K562 (cell line): ENCODE data around the gene SHF. TPM values are rescaled to one million over a fixed set of nuclear protein-coding genes. Genes with fewer than 3 reads are reported as not detected.
A peak's percentile ranks its signal among the peaks of the same experiment; 100 is the strongest.

ENCODE experiments used
- ATAC-seq: fragments of 200-7000 bp; cut with Tn5 transposase; 3 replicates; pipeline ENCODE4 v1.9.1; 2020; ENCODE audit warnings: moderate library complexity
- BruUV-seq: library from RNA; stranded (reverse); fragments of 400-500 nt; replicated peaks from 2 replicates; lab custom pipeline; 2021; lab: Mats Ljungman, UMichigan
- CTCF ChIA-PET: fragments of 300-600 bp; formaldehyde crosslinking; extraction: SDS; loops from one replicate; lab custom pipeline; 2021; ENCODE audit warnings: low intra/inter-chr PET ratio; lab: Yijun Ruan, JAX
- POLR2A ChIA-PET: fragments of 300-600, 350-650 bp; sonication (Branson Sonifier 250); formaldehyde crosslinking; extraction: SDS; loops from one replicate; lab custom pipeline; 2021; ENCODE audit warnings: antibody characterized with exemption, inconsistent platforms; lab: Yijun Ruan, JAX
- DNase-seq, 4 experiments: peaks; one replicate each; pipeline versions ENCODE4 v3.0.0 to v3.0.0-alpha.2; 2011 to 2018; ENCODE audit warnings: low spot score in 3 of 4, mixed read lengths in 3 of 4; ENCODE audit errors: extremely low read depth in 1 of 4
- FAIRE-seq: peaks from 2 replicates; lab custom pipeline; 2011; peaks lifted over from hg19 to GRCh38; lab: Jason Lieb, UNC
- H2AFZ ChIP-seq: 2 replicates; pipeline ENCODE4 v1.6.0; 2011; ENCODE audit warnings: low read depth, low read length, control low read depth, inconsistent platforms
- H3K27ac ChIP-seq: fragments of 200-600 bp; 3 replicates; pipeline ENCODE4 v1.8.0; 2011; ENCODE audit warnings: low read depth, mild to moderate bottlenecking, control low read depth, inconsistent platforms, low read length, moderate library complexity, mixed read lengths; ENCODE audit errors: extremely low read depth
- H3K27me3 ChIP-seq, 2 experiments: fragments of 300-600 bp in 1 of 2; 2 replicates in 1 of 2; 3 replicates in 1 of 2; pipeline versions ENCODE4 v1.6.0 to v1.8.0; 2011; ENCODE audit warnings: inconsistent platforms in 2 of 2, low read length in 2 of 2, mild to moderate bottlenecking in 1 of 2, mixed read lengths in 1 of 2, moderate library complexity in 1 of 2; ENCODE audit not compliant: control insufficient read depth in 2 of 2, insufficient read depth in 2 of 2
- H3K36me3 ChIP-seq: fragments of 300-600 bp; 3 replicates; pipeline ENCODE4 v1.8.0; 2011; ENCODE audit warnings: mild to moderate bottlenecking, low read length, inconsistent platforms; ENCODE audit not compliant: control insufficient read depth, insufficient read depth
- H3K4me1 ChIP-seq, 2 experiments: fragments of 200-600 bp in 1 of 2; replicated peaks in 1 of 2; 2 replicates in 1 of 2; 3 replicates in 1 of 2; pipeline versions ENCODE4 v1.5.1 to v1.8.0; 2011; ENCODE audit warnings: inconsistent platforms in 2 of 2, low read length in 2 of 2, mild to moderate bottlenecking in 1 of 2, mixed read lengths in 1 of 2, moderate library complexity in 1 of 2; ENCODE audit not compliant: control insufficient read depth in 2 of 2, insufficient read depth in 2 of 2
- H3K4me2 ChIP-seq: 2 replicates; pipeline ENCODE4 v1.6.1; 2011; ENCODE audit warnings: low read length, control low read depth, inconsistent platforms, mixed read lengths; ENCODE audit not compliant: insufficient read depth
- H3K4me3 ChIP-seq: fragments of 200-600 bp; sonication (generic), shearing (Covaris generic); 2 replicates; pipeline ENCODE4 v1.5.1; 2016; ENCODE audit warnings: control low read depth, inconsistent platforms
- H3K79me2 ChIP-seq: fragments of 200-600 bp; 3 replicates; pipeline ENCODE4 v1.8.0; 2011; ENCODE audit warnings: low read length, inconsistent platforms; ENCODE audit not compliant: control insufficient read depth, insufficient read depth
- H3K9ac ChIP-seq, 2 experiments: 2 replicates each; pipeline versions ENCODE4 v1.6.0 to v1.6.1; 2011; ENCODE audit warnings: low read depth in 2 of 2, low read length in 2 of 2, control low read depth in 1 of 2, inconsistent platforms in 1 of 2, mild to moderate bottlenecking in 1 of 2, mixed read lengths in 1 of 2; ENCODE audit not compliant: insufficient read depth in 1 of 2
- H3K9me1 ChIP-seq: one replicate; pipeline ENCODE4 v1.6.0; 2011; ENCODE audit warnings: inconsistent platforms, mild to moderate bottlenecking, low read length, moderate library complexity; ENCODE audit not compliant: control insufficient read depth, insufficient read depth
- H3K9me3 ChIP-seq: replicated peaks from 2 replicates; pipeline ENCODE4 v1.5.1; 2011; ENCODE audit warnings: low read depth, low read length, inconsistent platforms; ENCODE audit not compliant: control insufficient read depth, insufficient read depth
- H4K20me1 ChIP-seq: replicated peaks from 2 replicates; pipeline ENCODE4 v1.6.1; 2011; ENCODE audit warnings: low read length, inconsistent platforms, mixed read lengths; ENCODE audit not compliant: control insufficient read depth, insufficient read depth
- ARNT ChIP-seq, 2 experiments: fragments of 450-650 bp; IDR thresholded peaks; 2 replicates each; pipeline ENCODE4 v1.6.1; 2016; ENCODE audit warnings: mild to moderate bottlenecking in 1 of 2
- BDP1 ChIP-seq: IDR thresholded peaks from 3 replicates; pipeline ENCODE4 v1.6.1; 2011; ENCODE audit not compliant: insufficient read length, insufficient read depth
- GABPB2 ChIP-seq: fragments of 250-450 bp; sonication (Bioruptor Pico); conservative IDR thresholded peaks from 2 replicates; pipeline ENCODE4 v1.5.1; 2021; ENCODE audit warnings: mild to moderate bottlenecking
- HNRNPK ChIP-seq: fragments of 200-400 bp; formaldehyde crosslinking; IDR thresholded peaks from one replicate; pipeline ENCODE4 v1.6.1; 2018; ENCODE audit warnings: mild to moderate bottlenecking, low read depth, low read length; ENCODE audit not compliant: poor library complexity, severe bottlenecking
- IRF9 ChIP-seq: fragments of 450-650 bp; IDR thresholded peaks from 2 replicates; pipeline ENCODE4 v1.6.1; 2016; ENCODE audit warnings: missing biosample characterization, missing genetic modification characterization
- KDM1A ChIP-seq, 2 experiments: fragments of 450-650 bp; IDR thresholded peaks; 2 replicates each; pipeline ENCODE4 v1.6.1; 2016; ENCODE audit warnings: mild to moderate bottlenecking in 2 of 2
- POLR3A ChIP-seq: IDR thresholded peaks from 2 replicates; pipeline ENCODE4 v1.6.1; 2011; ENCODE audit warnings: borderline replicate concordance, mild to moderate bottlenecking, moderate library complexity; ENCODE audit not compliant: insufficient read length, insufficient read depth; ENCODE audit errors: extremely low read depth
- SAFB2 ChIP-seq: fragments of 200-400 bp; formaldehyde crosslinking; IDR thresholded peaks from 2 replicates; pipeline ENCODE4 v1.6.1; 2018; ENCODE audit warnings: borderline replicate concordance, low read length, low read depth, moderate library complexity; ENCODE audit not compliant: severe bottlenecking
- SMARCA5 ChIP-seq: fragments of 450-650 bp; IDR thresholded peaks from 2 replicates; pipeline ENCODE4 v1.6.1; 2016
- SNAPC5 ChIP-seq: fragments of 250-450 bp; sonication (Bioruptor Pico); IDR thresholded peaks from 2 replicates; pipeline ENCODE4 v1.8.0; 2021; ENCODE audit warnings: moderate library complexity, mild to moderate bottlenecking, inconsistent platforms
- U2AF2 ChIP-seq: fragments of 200-400 bp; formaldehyde crosslinking; optimal IDR thresholded peaks from 2 replicates; pipeline ENCODE3; 2017; ENCODE audit warnings: low read depth, mild to moderate bottlenecking, low read length
- ZBTB2 ChIP-seq: fragments of 450-650 bp; IDR thresholded peaks from 2 replicates; pipeline ENCODE4 v1.6.1; 2016; ENCODE audit warnings: antibody characterized with exemption
- ZNF24 ChIP-seq: fragments of 450-650 bp; IDR thresholded peaks from 2 replicates; pipeline ENCODE4 v1.6.1; 2016
- ZNF347 ChIP-seq: fragments of 450-650 bp; formaldehyde crosslinking; IDR thresholded peaks from 2 replicates; pipeline ENCODE4 v1.4.0; 2020; ENCODE audit warnings: low read depth, mild to moderate bottlenecking, moderate library complexity
- WGBS: fragments of 100-300 bp; shearing (Covaris generic); methylation state at CpG from one replicate; pipeline ENCODE4 v1.1.6; 2016; ENCODE audit warnings: low coverage, mixed read lengths; ENCODE audit not compliant: insufficient coverage; ENCODE audit errors: missing lambda C conversion rate; 5-methylcytosine and 5-hydroxymethylcytosine counted together
- in situ Hi-C: fragments of 300-500 bp; cut with MboI; formaldehyde crosslinking; loops from 4 replicates; pipeline ENCODE4 v1.15.0; 2018; ENCODE audit warnings: inconsistent platforms, mixed read lengths
- intact Hi-C: fragments of 100-400 bp; cut with micrococcal nuclease; formaldehyde crosslinking; loops from 2 replicates; pipeline ENCODE4 v1.14.2; 2022
- polyA plus RNA-seq, 8 experiments: library from polyadenylated mRNA; depleted of rRNA in 4 of 8; stranded (reverse) in 5 of 8; unstranded in 3 of 8; fragments of >200 nt; fragmentation: Nextera tagmentation in 2 of 8; fragmentation: Illumina TruSeq in 1 of 8; extraction: Ambion mirVana in 2 of 8; extraction: Trizol in 1 of 8; gene quantifications; 2 replicates each; pipeline versions ENCODE4 v1.2.1 to v1.2.3, GENCODE V29; 2011 to 2014; ENCODE audit warnings: inconsistent platforms in 1 of 8, missing spikeins in 1 of 8
- total RNA-seq, 7 experiments: library from RNA; depleted of rRNA in 6 of 7; stranded (reverse); fragments of >200 nt in 6 of 7; fragmentation: Illumina TruSeq in 2 of 7; extraction: Trizol in 2 of 7; gene quantifications; 2 replicates each; pipeline versions ENCODE4 v1.2.1 to v1.2.3, GENCODE V29; 2011 to 2021; ENCODE audit warnings: low replicate concordance in 1 of 7

Gene SHF
- total and polyA plus RNA-seq, 9 of the 15 experiments (the other 6 are each of a cell fraction or from before 2014, with no cell fraction given): 0.51 to 2.2 (median 0.85) TPM; not detected in 2

GRCh38 chr15:45150997-45151396 is 36.8 kb downstream of the SHF start (continued):
- no peak for TF ChIP-seq ZBTB2
- no peak for TF ChIP-seq KDM1A (IDR thresholded peaks at IDR 0.05)

GRCh38 chr15:45150481-45150880 is 37.3 kb downstream of the SHF start:
- Histone ChIP-seq H3K36me3 (no peaks in the 10 kb centered on the region), H3K9me1 (no peaks in the 10 kb centered on the region), H3K4me3 (no peak overlapping the region), H3K9ac (peak overlapping the region in 1 of 2 experiments; percentile 14; a peak in 1 of 4 replicates), H3K27me3 (peaks cover 2 to 21% of the 10 kb centered on the region in 2 experiments; a peak in 4 of 5 replicates), H3K4me2 (no peak overlapping the region), H4K20me1 (no peaks in the 10 kb centered on the region; the same call in 1 of the 2 replicates), H3K4me1 (peaks cover 0 to 6% of the 10 kb centered on the region in 2 experiments; a peak in 1 of 5 replicates), H3K9me3 (no peaks in the 10 kb centered on the region), H2AFZ (no peak overlapping the region), H3K79me2 (no peaks in the 10 kb centered on the region), H3K27ac (no peak overlapping the region)
- DNase-seq (no peak), FAIRE-seq (no peak), ATAC-seq (no peak; the same call in 2 of the 3 replicates)
- TF ChIP-seq BDP1 (no peak), SAFB2 (no peak), SNAPC5 (CRISPR knock-in tag) (no peak), IRF9 (no peak), ZNF24 (no peak), ZNF347 (CRISPR knock-in tag) (no peak), ZBTB2 (no peak), GABPB2 (no peak), POLR3A (no peak), SMARCA5 (no peak), ARNT (IDR thresholded peaks at IDR 0.05) (no peak), U2AF2 (no peak), HNRNPK (no peak)
- intact Hi-C loops: no loop called here
- in situ Hi-C loops: no loop called here
- POLR2A ChIA-PET: interaction anchor here (1.0 kb wide), 1 partner anchor 12 kb away, joined by 3 read pairs; no protein-coding TSS in a partner anchor
- no TSS peak for BruUV-seq
- CTCF ChIA-PET: no interaction called here
- 9% methylated on average over 6 of the region's 6 CpGs for WGBS
